GM18858 (cell line): ENCODE measurements around the gene CX3CL1.

Experiments used
- ATAC-seq: cut with Tn5 transposase; IDR thresholded peaks from one replicate; pipeline ENCODE4 v1.9.1; 2021; ENCODE audit not compliant: unreplicated experiment

The CX3CL1 gene

GRCh38 chr16:57403965-57404817, 31.9 kb downstream of the CX3CL1 start, which contains the start of gene CCL17:
Gene CCL17 (plus strand): TSS chr16:57404767. CDS start chr16:57413933, 9,166 bp downstream.
- no peak for ATAC-seq

GRCh38 chr16:57405097-57405496, 32.8 kb downstream of the CX3CL1 start:
- no peak for ATAC-seq

GRCh38 chr16:57406881-57407280, 34.6 kb downstream of the CX3CL1 start:
- no peak for ATAC-seq

GRCh38 chr16:57407521-57408353, 35.4 kb downstream of the CX3CL1 start:
- ATAC-seq: no peak

GRCh38 chr16:57409065-57409464, 36.8 kb downstream of the CX3CL1 start:
- ATAC-seq: no peak

- ATAC-seq: no peak
Measured at GRCh38 chr16:57409870-57410587, 37.7 kb downstream of the CX3CL1 start.

GRCh38 chr16:57411362-57411976, 39.2 kb downstream of the CX3CL1 start:
- ATAC-seq: no peak

GRCh38 chr16:57412584-57412983, 40.3 kb downstream of the CX3CL1 start:
- ATAC-seq: no peak

- peak; percentile 82 for ATAC-seq
Measured at GRCh38 chr16:57413301-57413730, 41.0 kb downstream of the CX3CL1 start.

- ATAC-seq: no peak
Measured at GRCh38 chr16:57413733-57414132, 41.4 kb downstream of the CX3CL1 start.

- ATAC-seq: no peak
Measured at GRCh38 chr16:57416084-57416483, 43.8 kb downstream of the CX3CL1 start.

GRCh38 chr16:57419506-57419905, 47.2 kb downstream of the CX3CL1 start:
- ATAC-seq: no peak

- no peak for ATAC-seq
Measured at GRCh38 chr16:57422026-57422944, 50.0 kb downstream of the CX3CL1 start.

GRCh38 chr16:57423152-57423551, 50.9 kb downstream of the CX3CL1 start:
- no peak for ATAC-seq

- ATAC-seq: no peak
Measured at GRCh38 chr16:57424583-57424982, 52.3 kb downstream of the CX3CL1 start.

GRCh38 chr16:57426356-57426755, 54.1 kb downstream of the CX3CL1 start:
- ATAC-seq: no peak

- no peak for ATAC-seq
Measured at GRCh38 chr16:57427307-57427706, 55.0 kb downstream of the CX3CL1 start.

- no peak for ATAC-seq
Measured at GRCh38 chr16:57427824-57428223, 55.5 kb downstream of the CX3CL1 start.

- no peak for ATAC-seq
Measured at GRCh38 chr16:57430955-57431354, 58.7 kb downstream of the CX3CL1 start.

GRCh38 chr16:57432505-57432904, 60.2 kb downstream of the CX3CL1 start:
- no peak for ATAC-seq
